Measurements from ENCODE around the gene KLF3.

The KLF3 gene

GRCh38 chr4:38698176-38698575, 34.2 kb downstream of the KLF3 start:
- H3K27me3 ChIP-seq (ENCODE audit: insufficient read depth, low read length): no peaks in the 10 kb centered on the region
- H3K79me2 ChIP-seq (ENCODE audit: control insufficient read depth, insufficient read depth, low read length, unreplicated experiment): no peaks in the 10 kb centered on the region
- peaks cover 37% of the 10 kb centered on the region for H3K36me3 ChIP-seq (ENCODE audit: insufficient read depth, low read length)
- H2AFZ ChIP-seq (ENCODE audit: low read length, unreplicated experiment): no peak overlapping the region
- no peaks in the 10 kb centered on the region for H3K4me1 ChIP-seq (ENCODE audit: control insufficient read depth, insufficient read depth, low read length, unreplicated experiment)
- H3K4me3 ChIP-seq (ENCODE audit: low read depth, low read length): no peak overlapping the region
- no peak overlapping the region for H3K27ac ChIP-seq (ENCODE audit: low read depth, low read length)

GRCh38 chr4:38699112-38699511, 35.1 kb downstream of the KLF3 start:
- no peaks in the 10 kb centered on the region for H3K4me1 ChIP-seq (ENCODE audit: control insufficient read depth, insufficient read depth, low read length, unreplicated experiment)
- peaks cover 37% of the 10 kb centered on the region for H3K36me3 ChIP-seq (ENCODE audit: insufficient read depth, low read length)
- H3K27ac ChIP-seq (ENCODE audit: low read depth, low read length): no peak overlapping the region
- H3K79me2 ChIP-seq (ENCODE audit: control insufficient read depth, insufficient read depth, low read length, unreplicated experiment): no peaks in the 10 kb centered on the region
- no peaks in the 10 kb centered on the region for H3K27me3 ChIP-seq (ENCODE audit: insufficient read depth, low read length)
- H3K4me3 ChIP-seq (ENCODE audit: low read depth, low read length): no peak overlapping the region
- H2AFZ ChIP-seq (ENCODE audit: low read length, unreplicated experiment): no peak overlapping the region

- no peak overlapping the region for H3K27ac ChIP-seq (ENCODE audit: low read depth, low read length)
- H3K4me1 ChIP-seq (ENCODE audit: control insufficient read depth, insufficient read depth, low read length, unreplicated experiment): no peaks in the 10 kb centered on the region
- H3K79me2 ChIP-seq (ENCODE audit: control insufficient read depth, insufficient read depth, low read length, unreplicated experiment): no peaks in the 10 kb centered on the region
- H3K36me3 ChIP-seq (ENCODE audit: insufficient read depth, low read length): no peaks in the 10 kb centered on the region
- no peak overlapping the region for H2AFZ ChIP-seq (ENCODE audit: low read length, unreplicated experiment)
- no peaks in the 10 kb centered on the region for H3K27me3 ChIP-seq (ENCODE audit: insufficient read depth, low read length)
- no peak overlapping the region for H3K4me3 ChIP-seq (ENCODE audit: low read depth, low read length)
Measured at GRCh38 chr4:38703635-38704034, 39.6 kb downstream of the KLF3 start.

- no peak overlapping the region for H3K4me3 ChIP-seq (ENCODE audit: low read depth, low read length)
Measured at GRCh38 chr4:38704622-38705154, 40.7 kb downstream of the KLF3 start.

GRCh38 chr4:38706301-38706700, 42.3 kb downstream of the KLF3 start:
- no peak overlapping the region for H2AFZ ChIP-seq (ENCODE audit: low read length, unreplicated experiment)
- H3K4me3 ChIP-seq (ENCODE audit: low read depth, low read length): no peak overlapping the region
- H3K4me1 ChIP-seq (ENCODE audit: control insufficient read depth, insufficient read depth, low read length, unreplicated experiment): no peaks in the 10 kb centered on the region
- no peak overlapping the region for H3K27ac ChIP-seq (ENCODE audit: low read depth, low read length)
- H3K79me2 ChIP-seq (ENCODE audit: control insufficient read depth, insufficient read depth, low read length, unreplicated experiment): no peaks in the 10 kb centered on the region
- H3K27me3 ChIP-seq (ENCODE audit: insufficient read depth, low read length): no peaks in the 10 kb centered on the region
- no peaks in the 10 kb centered on the region for H3K36me3 ChIP-seq (ENCODE audit: insufficient read depth, low read length)

More at GRCh38 chr4:38704622-38705154, 40.7 kb downstream of the KLF3 start:
- Histone ChIP-seq H2AFZ (ENCODE audit: low read length, unreplicated experiment) (no peak overlapping the region), H3K79me2 (ENCODE audit: control insufficient read depth, insufficient read depth, low read length, unreplicated experiment) (no peaks in the 10 kb centered on the region), H3K27ac (ENCODE audit: low read depth, low read length) (no peak overlapping the region), H3K4me1 (ENCODE audit: control insufficient read depth, insufficient read depth, low read length, unreplicated experiment) (no peaks in the 10 kb centered on the region), H3K27me3 (ENCODE audit: insufficient read depth, low read length) (no peaks in the 10 kb centered on the region), H3K36me3 (ENCODE audit: insufficient read depth, low read length) (no peaks in the 10 kb centered on the region)

GRCh38 chr4:38710053-38710452, 46.1 kb downstream of the KLF3 start:
- H3K79me2 ChIP-seq (ENCODE audit: control insufficient read depth, insufficient read depth, low read length, unreplicated experiment): no peaks in the 10 kb centered on the region
- no peaks in the 10 kb centered on the region for H3K27me3 ChIP-seq (ENCODE audit: insufficient read depth, low read length)
- no peaks in the 10 kb centered on the region for H3K36me3 ChIP-seq (ENCODE audit: insufficient read depth, low read length)
- H3K4me1 ChIP-seq (ENCODE audit: control insufficient read depth, insufficient read depth, low read length, unreplicated experiment): no peaks in the 10 kb centered on the region
- no peak overlapping the region for H2AFZ ChIP-seq (ENCODE audit: low read length, unreplicated experiment)
- H3K4me3 ChIP-seq (ENCODE audit: low read depth, low read length): no peak overlapping the region
- no peak overlapping the region for H3K27ac ChIP-seq (ENCODE audit: low read depth, low read length)

GRCh38 chr4:38711066-38711465, 47.1 kb downstream of the KLF3 start:
- H2AFZ ChIP-seq (ENCODE audit: low read length, unreplicated experiment): no peak overlapping the region
- no peak overlapping the region for H3K4me3 ChIP-seq (ENCODE audit: low read depth, low read length)
- H3K4me1 ChIP-seq (ENCODE audit: control insufficient read depth, insufficient read depth, low read length, unreplicated experiment): no peaks in the 10 kb centered on the region
- no peaks in the 10 kb centered on the region for H3K79me2 ChIP-seq (ENCODE audit: control insufficient read depth, insufficient read depth, low read length, unreplicated experiment)
- H3K36me3 ChIP-seq (ENCODE audit: insufficient read depth, low read length): no peaks in the 10 kb centered on the region
- H3K27me3 ChIP-seq (ENCODE audit: insufficient read depth, low read length): no peaks in the 10 kb centered on the region
- no peak overlapping the region for H3K27ac ChIP-seq (ENCODE audit: low read depth, low read length)

- Histone ChIP-seq H3K36me3 (ENCODE audit: insufficient read depth, low read length) (no peaks in the 10 kb centered on the region), H2AFZ (ENCODE audit: low read length, unreplicated experiment) (no peak overlapping the region), H3K27me3 (ENCODE audit: insufficient read depth, low read length) (no peaks in the 10 kb centered on the region), H3K27ac (ENCODE audit: low read depth, low read length) (no peak overlapping the region), H3K4me1 (ENCODE audit: control insufficient read depth, insufficient read depth, low read length, unreplicated experiment) (peaks cover 6% of the 10 kb centered on the region), H3K4me3 (ENCODE audit: low read depth, low read length) (no peak overlapping the region), H3K79me2 (ENCODE audit: control insufficient read depth, insufficient read depth, low read length, unreplicated experiment) (no peaks in the 10 kb centered on the region)
Measured at GRCh38 chr4:38715050-38715449, 51.1 kb downstream of the KLF3 start.

GRCh38 chr4:38716256-38716655, 52.3 kb downstream of the KLF3 start:
- H3K4me3 ChIP-seq (ENCODE audit: low read depth, low read length): no peak overlapping the region
- peaks cover 6% of the 10 kb centered on the region for H3K4me1 ChIP-seq (ENCODE audit: control insufficient read depth, insufficient read depth, low read length, unreplicated experiment)
- H3K27ac ChIP-seq (ENCODE audit: low read depth, low read length): no peak overlapping the region
- no peaks in the 10 kb centered on the region for H3K27me3 ChIP-seq (ENCODE audit: insufficient read depth, low read length)
- H2AFZ ChIP-seq (ENCODE audit: low read length, unreplicated experiment): no peak overlapping the region
- no peaks in the 10 kb centered on the region for H3K79me2 ChIP-seq (ENCODE audit: control insufficient read depth, insufficient read depth, low read length, unreplicated experiment)
- no peaks in the 10 kb centered on the region for H3K36me3 ChIP-seq (ENCODE audit: insufficient read depth, low read length)

- Histone ChIP-seq H3K27ac (ENCODE audit: low read depth, low read length) (peak overlapping the region; percentile 29; the same call in 1 of the 2 replicates), H3K4me3 (ENCODE audit: low read depth, low read length) (no peak overlapping the region), H3K79me2 (ENCODE audit: control insufficient read depth, insufficient read depth, low read length, unreplicated experiment) (no peaks in the 10 kb centered on the region), H2AFZ (ENCODE audit: low read length, unreplicated experiment) (no peak overlapping the region), H3K36me3 (ENCODE audit: insufficient read depth, low read length) (no peaks in the 10 kb centered on the region), H3K4me1 (ENCODE audit: control insufficient read depth, insufficient read depth, low read length, unreplicated experiment) (peaks cover 6% of the 10 kb centered on the region), H3K27me3 (ENCODE audit: insufficient read depth, low read length) (no peaks in the 10 kb centered on the region)
Measured at GRCh38 chr4:38717604-38718003, 53.6 kb downstream of the KLF3 start.

GRCh38 chr4:38723114-38723513, 59.1 kb downstream of the KLF3 start:
- Histone ChIP-seq H2AFZ (ENCODE audit: low read length, unreplicated experiment) (no peak overlapping the region), H3K4me1 (ENCODE audit: control insufficient read depth, insufficient read depth, low read length, unreplicated experiment) (no peaks in the 10 kb centered on the region), H3K4me3 (ENCODE audit: low read depth, low read length) (no peak overlapping the region)

More at GRCh38 chr4:38723114-38723513, 59.1 kb downstream of the KLF3 start:
- Histone ChIP-seq H3K27me3 (ENCODE audit: insufficient read depth, low read length) (no peaks in the 10 kb centered on the region), H3K36me3 (ENCODE audit: insufficient read depth, low read length) (no peaks in the 10 kb centered on the region), H3K79me2 (ENCODE audit: control insufficient read depth, insufficient read depth, low read length, unreplicated experiment) (no peaks in the 10 kb centered on the region), H3K27ac (ENCODE audit: low read depth, low read length) (no peak overlapping the region)
